HG03558 (cell line): Measurements from ENCODE around the gene SAMM50.
A peak's percentile ranks its signal among the peaks of the same experiment; 100 is the strongest.
"Not testable (repeated sequence)": the region's sequence is repeated elsewhere in the genome, so short reads cannot be mapped to it uniquely, and the experiment has no call there.

Source experiments
- ATAC-seq: cut with Tn5 transposase; IDR thresholded peaks from one replicate; pipeline ENCODE4 v1.9.1; 2021; ENCODE audit warnings: moderate number of reproducible peaks; ENCODE audit not compliant: unreplicated experiment; ENCODE audit errors: extremely low read depth

Gene SAMM50

GRCh38 chr22:43999378-43999777, 44.1 kb downstream of the SAMM50 start:
- ATAC-seq = no peak

- ATAC-seq = no peak
Measured at GRCh38 chr22:44000123-44000522, 44.9 kb downstream of the SAMM50 start.

GRCh38 chr22:44001521-44001920, 46.3 kb downstream of the SAMM50 start:
- ATAC-seq = no peak

GRCh38 chr22:44002324-44002723, 47.1 kb downstream of the SAMM50 start:
- no peak for ATAC-seq

GRCh38 chr22:44002997-44003396, 47.8 kb downstream of the SAMM50 start:
- no peak for ATAC-seq

GRCh38 chr22:44003405-44004103, 48.3 kb downstream of the SAMM50 start:
- ATAC-seq = no peak

GRCh38 chr22:44004104-44004460, 48.8 kb downstream of the SAMM50 start:
- ATAC-seq = no peak

- no peak for ATAC-seq
Measured at GRCh38 chr22:44005524-44005923, 50.3 kb downstream of the SAMM50 start.

- no peak for ATAC-seq
Measured at GRCh38 chr22:44012162-44012561, 56.9 kb downstream of the SAMM50 start.

GRCh38 chr22:44012591-44012990, 57.3 kb downstream of the SAMM50 start:
- no peak for ATAC-seq

- ATAC-seq = no peak
Measured at GRCh38 chr22:44014241-44014640, 59.0 kb downstream of the SAMM50 start.

- not testable (repeated sequence) for ATAC-seq
Measured at GRCh38 chr22:44016586-44016985, 61.3 kb downstream of the SAMM50 start.

- ATAC-seq = no peak
Measured at GRCh38 chr22:44018594-44018993, 63.4 kb downstream of the SAMM50 start.

GRCh38 chr22:44019416-44019815, 64.2 kb downstream of the SAMM50 start:
- no peak for ATAC-seq

GRCh38 chr22:44019846-44020245, 64.6 kb downstream of the SAMM50 start:
- no peak for ATAC-seq

GRCh38 chr22:44020981-44021380, 65.7 kb downstream of the SAMM50 start:
- ATAC-seq = no peak

- no peak for ATAC-seq
Measured at GRCh38 chr22:44023404-44024287, 68.4 kb downstream of the SAMM50 start.

- ATAC-seq = no peak
Measured at GRCh38 chr22:44024288-44024921, 69.2 kb downstream of the SAMM50 start, which contains the start of gene PARVB. Gene PARVB, plus strand, starts transcription at chr22:44024302. Its CDS starts 38 bp downstream, at chr22:44024340.

GRCh38 chr22:44025171-44026065, 70.2 kb downstream of the SAMM50 start:
- peak; percentile 29 for ATAC-seq

- ATAC-seq = no peak
Measured at GRCh38 chr22:44026066-44026629, 70.9 kb downstream of the SAMM50 start.
